CD4-positive, CD25-positive, alpha-beta regulatory T cell (primary cell): ENCODE measurements around the gene LARP4. TPM values are rescaled to one million over a fixed set of nuclear protein-coding genes. Genes with fewer than 3 reads are reported as not detected.
"Not testable (repeated sequence)": the region's sequence is repeated elsewhere in the genome, so short reads cannot be mapped to it uniquely, and the experiment has no call there.

Experiments used
- ATAC-seq, 2 donors: fragments of 150-1000 bp; cut with Tn5 transposase; one replicate each; pipeline ENCODE4 v1.10.0; 2021; ENCODE audit warnings: low read depth in 2 of 2, moderate number of reproducible peaks in 2 of 2, moderate library complexity in 1 of 2
- DNase-seq, 3 donors: peaks; one replicate each; pipeline versions ENCODE4 v3.0.0 to v3.0.0-alpha.2; 2012 to 2022; ENCODE audit warnings: mixed read lengths in 1 of 3
- H3K27ac ChIP-seq: one replicate; pipeline ENCODE4 v1.7.0; 2013; ENCODE audit warnings: mild to moderate bottlenecking, low read length; ENCODE audit not compliant: insufficient read depth, poor library complexity, severe bottlenecking
- H3K27me3 ChIP-seq: one replicate; pipeline ENCODE4 v1.7.0; 2013; ENCODE audit warnings: low read length; ENCODE audit not compliant: control insufficient read depth, insufficient read depth
- H3K36me3 ChIP-seq: one replicate; pipeline ENCODE4 v1.7.0; 2013; ENCODE audit warnings: mild to moderate bottlenecking, low read length, moderate library complexity; ENCODE audit not compliant: control insufficient read depth, insufficient read depth
- H3K4me1 ChIP-seq: 2 replicates; pipeline ENCODE4 v1.7.0; 2013; ENCODE audit warnings: mild to moderate bottlenecking, low read length; ENCODE audit not compliant: insufficient read depth, control insufficient read depth, poor library complexity, severe bottlenecking
- H3K4me3 ChIP-seq: one replicate; pipeline ENCODE4 v1.7.0; 2013; ENCODE audit warnings: low read depth, mild to moderate bottlenecking, low read length, moderate library complexity
- H3K9me3 ChIP-seq, 2 experiments: 1 replicate in 1 of 2; 2 replicates in 1 of 2; pipeline ENCODE4 v1.7.0; 2013; ENCODE audit warnings: low read length in 2 of 2, mild to moderate bottlenecking in 1 of 2, moderate library complexity in 1 of 2; ENCODE audit not compliant: control insufficient read depth in 2 of 2
- H3K27ac Mint-ChIP-seq, 3 donors: one replicate each; pipeline ENCODE4 v1.8.0; 2020 to 2022; ENCODE audit warnings: mild to moderate bottlenecking in 3 of 3, mixed read lengths in 3 of 3, moderate library complexity in 2 of 3
- H3K27me3 Mint-ChIP-seq: one replicate; pipeline ENCODE4 v1.8.0; 2022; ENCODE audit warnings: mild to moderate bottlenecking, mixed read lengths
- H3K36me3 Mint-ChIP-seq: one replicate; pipeline ENCODE4 v1.8.0; 2020; ENCODE audit warnings: mixed read lengths
- H3K4me1 Mint-ChIP-seq, 4 donors: one replicate each; pipeline ENCODE4 v1.8.0; 2020 to 2022; ENCODE audit warnings: mixed read lengths in 4 of 4, mild to moderate bottlenecking in 1 of 4
- H3K4me3 Mint-ChIP-seq, 4 donors: one replicate each; pipeline ENCODE4 v1.8.0; 2020 to 2022; ENCODE audit warnings: mild to moderate bottlenecking in 4 of 4, mixed read lengths in 4 of 4, moderate library complexity in 3 of 4
- H3K9me3 Mint-ChIP-seq, 7 donors: one replicate each; pipeline ENCODE4 v1.8.0; 2020 to 2022; ENCODE audit warnings: mixed read lengths in 7 of 7, mild to moderate bottlenecking in 3 of 7, moderate library complexity in 2 of 7
- polyA plus RNA-seq, 4 donors: library from polyadenylated mRNA; unstranded; fragments of 300-500 nt; fragmentation: Illumina TruSeq; gene quantifications; one replicate each; pipeline ENCODE4 v1.2.3, GENCODE V29; 2021
- total RNA-seq: library from RNA; stranded (reverse); gene quantifications from one replicate; pipeline ENCODE4 v1.2.3, GENCODE V29; 2022

LARP4 gene
- total and polyA plus RNA-seq, 5 donors from 2014 or later = 13.7 to 35.1 (median 16.1) TPM

DNA sequence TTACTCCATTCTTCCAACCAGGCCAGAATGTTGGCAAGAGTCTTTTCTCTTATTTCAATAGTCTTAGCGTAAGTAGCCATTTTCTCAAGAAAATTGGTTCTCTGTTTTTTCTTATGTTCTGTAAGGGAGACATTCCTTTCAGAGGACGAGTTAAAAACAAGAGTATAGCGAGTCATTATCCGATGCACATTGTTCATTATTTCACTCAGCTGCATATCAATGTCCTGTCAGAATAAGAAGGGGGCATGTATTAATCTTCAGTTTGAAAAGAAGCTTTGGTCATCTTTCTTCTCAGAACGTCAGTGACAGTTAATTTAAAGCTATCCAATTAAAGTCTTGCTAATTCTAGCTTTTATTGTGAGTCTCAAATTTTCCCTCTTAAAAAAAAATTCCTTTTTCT lies 37.5 kb upstream of the LARP4 start:
- Histone ChIP-seq H3K4me1 (no peaks in the 10 kb centered on the region), H3K27ac (no peak overlapping the region), H3K9me3 (no peaks in the 10 kb centered on the region), H3K4me3 (no peak overlapping the region), H3K36me3 (no peaks in the 10 kb centered on the region), H3K27me3 (no peaks in the 10 kb centered on the region)
- H3K36me3 Mint-ChIP-seq = no peaks in the 10 kb centered on the region
- H3K4me1 Mint-ChIP-seq = no peaks in the 10 kb centered on the region
- no peak for ATAC-seq
- no peaks in the 10 kb centered on the region for H3K9me3 Mint-ChIP-seq
- peaks cover 16% of the 10 kb centered on the region for H3K27me3 Mint-ChIP-seq
- H3K27ac Mint-ChIP-seq = no peak overlapping the region
- no peak overlapping the region for H3K4me3 Mint-ChIP-seq
- no peak for DNase-seq

DNA sequence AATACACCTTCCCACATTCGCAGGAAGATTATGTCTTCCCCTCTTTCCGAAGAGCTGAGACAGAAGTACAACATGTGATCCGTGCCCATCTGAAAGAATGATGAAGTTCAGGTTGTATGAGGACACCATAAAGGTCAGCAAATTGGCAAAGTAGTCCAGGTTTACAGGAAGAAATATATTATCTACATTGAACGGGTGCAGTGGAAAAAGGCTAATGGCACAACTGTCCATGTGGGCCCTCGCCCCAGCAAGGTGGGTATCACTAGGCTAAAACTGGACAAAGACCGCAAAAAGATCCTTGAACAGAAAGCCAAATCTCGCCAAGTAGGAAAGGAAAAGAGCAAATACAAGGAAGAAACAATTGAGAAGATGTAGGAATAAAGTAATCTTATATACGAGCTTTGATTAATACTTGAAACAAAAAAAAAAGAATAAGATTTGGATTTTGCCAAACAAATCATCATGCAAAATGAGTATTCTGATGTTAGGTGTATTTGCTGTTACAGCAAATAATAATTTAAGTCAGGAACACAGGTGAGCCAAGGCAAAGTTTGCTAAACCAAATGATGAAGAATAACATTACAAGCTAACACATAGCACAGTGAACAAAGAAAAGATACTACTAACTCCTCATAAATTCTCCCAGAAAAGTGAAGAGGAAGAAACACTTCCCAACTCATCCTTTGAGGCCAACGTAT lies 34.8 kb upstream of the LARP4 start:
- no peaks in the 10 kb centered on the region for H3K36me3 Mint-ChIP-seq
- DNase-seq (no peak), ATAC-seq (no peak)
- Histone ChIP-seq H3K27ac (no peak overlapping the region), H3K27me3 (no peaks in the 10 kb centered on the region), H3K4me3 (no peak overlapping the region), H3K9me3 (no peaks in the 10 kb centered on the region), H3K36me3 (no peaks in the 10 kb centered on the region), H3K4me1 (no peaks in the 10 kb centered on the region)
- peak overlapping the region in 1 of 3 donors; percentile 44 for H3K27ac Mint-ChIP-seq
- no peaks in the 10 kb centered on the region for H3K9me3 Mint-ChIP-seq
- H3K4me1 Mint-ChIP-seq = no peaks in the 10 kb centered on the region
- H3K4me3 Mint-ChIP-seq = no peak overlapping the region
- peaks cover 20% of the 10 kb centered on the region for H3K27me3 Mint-ChIP-seq

DNA sequence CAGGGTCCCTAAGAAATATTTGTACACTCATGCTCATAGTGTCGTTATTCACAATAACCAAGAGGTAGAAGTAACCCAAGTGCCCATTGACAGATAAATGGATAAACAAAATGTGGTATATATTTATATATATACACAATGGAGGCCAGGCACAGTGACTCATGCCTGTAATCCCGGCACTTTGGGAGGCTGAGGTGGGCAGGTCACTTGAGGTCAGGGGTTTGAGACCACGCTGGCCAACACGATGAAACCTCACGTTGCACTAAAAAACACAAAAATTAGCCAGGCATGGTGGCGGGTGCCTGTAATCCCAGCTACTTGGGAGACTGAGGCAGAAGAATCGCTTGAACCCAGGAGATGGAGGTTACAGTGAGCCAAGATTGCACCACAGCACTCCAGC lies 30.0 kb upstream of the LARP4 start:
- H3K4me3 ChIP-seq, H3K9me3 Mint-ChIP-seq, H3K27ac ChIP-seq, H3K4me1 ChIP-seq, ATAC-seq, H3K4me3 Mint-ChIP-seq, H3K27me3 ChIP-seq, H3K4me1 Mint-ChIP-seq, H3K27ac Mint-ChIP-seq, DNase-seq, H3K36me3 Mint-ChIP-seq, H3K9me3 ChIP-seq, H3K36me3 ChIP-seq: not testable (repeated sequence)
- peaks cover 14% of the 10 kb centered on the region for H3K27me3 Mint-ChIP-seq

DNA sequence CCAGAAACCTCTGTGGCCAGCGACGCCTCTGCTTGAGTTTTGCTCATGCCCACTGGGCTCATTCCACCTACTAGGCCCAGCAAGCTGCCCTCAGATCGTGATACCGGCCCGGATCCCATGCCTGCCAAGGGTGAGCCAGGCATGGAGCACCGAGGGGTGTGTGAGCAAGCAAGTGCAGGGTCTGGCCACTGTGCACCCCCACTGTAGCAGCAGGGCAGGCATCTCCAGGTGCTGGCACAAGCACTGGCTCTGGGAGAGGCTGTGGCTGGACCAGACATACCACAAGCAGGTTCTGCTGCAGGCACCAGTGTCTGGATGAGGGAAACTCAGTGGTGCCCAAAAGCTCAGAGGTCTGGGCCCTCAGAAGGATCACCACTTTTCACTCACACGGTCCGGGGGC lies 24.9 kb upstream of the LARP4 start:
- H3K36me3 Mint-ChIP-seq = no peaks in the 10 kb centered on the region
- no peaks in the 10 kb centered on the region for H3K27me3 ChIP-seq
- H3K4me3 ChIP-seq = no peak overlapping the region
- no peak for ATAC-seq
- H3K9me3 ChIP-seq = no peaks in the 10 kb centered on the region
- H3K9me3 Mint-ChIP-seq = no peaks in the 10 kb centered on the region
- H3K27me3 Mint-ChIP-seq = peaks cover 2% of the 10 kb centered on the region
- no peak overlapping the region for H3K4me3 Mint-ChIP-seq
- H3K27ac ChIP-seq = no peak overlapping the region
- no peaks in the 10 kb centered on the region for H3K4me1 Mint-ChIP-seq
- no peak for DNase-seq
- H3K27ac Mint-ChIP-seq = no peak overlapping the region
- H3K4me1 ChIP-seq = no peaks in the 10 kb centered on the region
- H3K36me3 ChIP-seq = no peaks in the 10 kb centered on the region

DNA sequence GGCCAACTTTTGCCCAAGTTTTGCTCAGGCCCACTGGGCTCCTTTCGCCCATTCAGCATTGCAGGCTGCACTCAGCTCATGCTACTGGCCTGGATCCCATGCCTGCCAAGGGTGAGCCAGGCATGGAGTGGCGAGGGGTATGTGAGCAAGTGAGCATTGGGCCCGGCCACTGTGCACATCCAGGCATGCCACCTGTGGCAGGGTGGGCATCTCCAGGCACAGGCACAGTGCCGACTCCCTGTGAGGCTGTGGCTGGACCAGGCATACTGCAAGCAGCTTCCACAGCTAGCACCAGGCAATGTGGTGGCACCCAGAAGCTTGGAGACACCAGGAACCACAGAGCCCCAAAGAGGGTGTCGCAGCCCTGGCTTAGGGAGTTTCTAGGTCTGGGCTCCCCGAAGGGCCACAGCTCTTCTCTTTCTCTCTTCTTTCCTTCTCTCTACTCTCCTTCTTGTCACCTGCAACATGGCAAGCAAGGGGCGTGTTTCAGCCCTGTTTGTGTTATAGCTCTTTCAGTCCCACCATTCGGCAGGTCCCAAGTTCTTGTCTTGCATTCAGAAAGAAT lies 19.8 kb upstream of the LARP4 start:
- ATAC-seq = no peak

DNA sequence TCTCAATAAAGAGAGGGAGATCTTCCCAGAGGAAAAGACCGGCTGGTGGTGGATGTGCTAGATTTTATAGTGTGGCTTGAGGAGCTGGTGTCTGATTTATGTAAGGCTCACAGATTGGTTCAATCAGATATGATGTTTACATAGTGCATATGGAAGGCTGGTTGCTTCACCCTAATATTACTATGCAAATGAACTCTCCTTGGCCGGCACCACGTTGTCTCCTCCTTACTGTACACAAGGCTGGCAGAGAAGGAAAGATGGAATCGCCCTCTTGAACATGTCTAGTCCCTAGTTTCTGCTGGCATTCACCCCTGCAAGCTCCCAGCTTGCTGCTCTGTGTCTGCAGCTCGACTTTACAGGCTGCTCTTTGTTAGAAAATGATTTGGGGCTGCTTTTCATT lies 13.2 kb upstream of the LARP4 start:
- no peak for ATAC-seq
- Histone ChIP-seq H3K4me1 (no peaks in the 10 kb centered on the region), H3K27me3 (no peaks in the 10 kb centered on the region), H3K27ac (no peak overlapping the region), H3K4me3 (no peak overlapping the region), H3K36me3 (no peaks in the 10 kb centered on the region), H3K9me3 (no peaks in the 10 kb centered on the region)
- Mint-ChIP-seq H3K27ac (no peak overlapping the region), H3K4me3 (no peak overlapping the region), H3K4me1 (no peaks in the 10 kb centered on the region), H3K9me3 (no peaks in the 10 kb centered on the region), H3K27me3 (peaks cover 17% of the 10 kb centered on the region), H3K36me3 (no peaks in the 10 kb centered on the region)
- DNase-seq = no peak

More for the DNA sequence above, 19.8 kb upstream of the LARP4 start:
- H3K27me3 ChIP-seq = no peaks in the 10 kb centered on the region
- no peaks in the 10 kb centered on the region for H3K36me3 Mint-ChIP-seq
- H3K9me3 ChIP-seq = no peaks in the 10 kb centered on the region
- no peaks in the 10 kb centered on the region for H3K4me1 ChIP-seq
- no peak overlapping the region for H3K4me3 Mint-ChIP-seq
- H3K27ac Mint-ChIP-seq = no peak overlapping the region
- no peak overlapping the region for H3K4me3 ChIP-seq
- peaks cover 4% of the 10 kb centered on the region for H3K27me3 Mint-ChIP-seq
- H3K36me3 ChIP-seq = no peaks in the 10 kb centered on the region
- H3K27ac ChIP-seq = no peak overlapping the region
- no peaks in the 10 kb centered on the region for H3K9me3 Mint-ChIP-seq
- no peak for DNase-seq
- H3K4me1 Mint-ChIP-seq = no peaks in the 10 kb centered on the region

DNA sequence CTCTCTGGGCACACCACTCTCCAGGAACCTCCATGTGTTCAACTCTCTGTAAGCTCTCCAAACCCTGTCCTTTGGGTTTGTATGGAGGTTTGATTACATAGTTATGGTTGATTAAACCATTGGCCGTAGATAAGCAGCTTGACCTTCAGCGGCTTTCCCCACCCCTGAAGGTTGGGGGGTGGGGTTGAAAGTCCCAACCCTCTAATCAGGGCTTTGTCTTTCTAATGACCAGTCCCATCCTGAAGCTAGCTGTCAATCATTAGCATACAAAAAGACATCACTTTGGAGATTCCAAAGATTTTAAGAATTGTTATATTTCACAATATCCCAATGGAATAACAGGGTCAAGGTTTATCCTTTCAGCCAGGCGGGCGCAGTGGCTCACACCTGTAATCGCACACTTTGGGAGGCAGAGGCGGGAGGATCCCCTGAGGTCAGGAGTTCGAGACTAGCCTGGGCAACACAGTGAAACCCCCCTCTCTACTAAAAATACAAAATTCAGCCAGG lies 12.7 kb upstream of the LARP4 start:
- Histone ChIP-seq H3K4me3 (no peak overlapping the region), H3K4me1 (no peaks in the 10 kb centered on the region), H3K36me3 (no peaks in the 10 kb centered on the region), H3K9me3 (no peaks in the 10 kb centered on the region), H3K27me3 (no peaks in the 10 kb centered on the region), H3K27ac (no peak overlapping the region)
- Mint-ChIP-seq H3K27ac (no peak overlapping the region), H3K9me3 (no peaks in the 10 kb centered on the region), H3K4me3 (no peak overlapping the region), H3K4me1 (no peaks in the 10 kb centered on the region), H3K36me3 (no peaks in the 10 kb centered on the region), H3K27me3 (peaks cover 17% of the 10 kb centered on the region)
- DNase-seq = no peak
- ATAC-seq = no peak

DNA sequence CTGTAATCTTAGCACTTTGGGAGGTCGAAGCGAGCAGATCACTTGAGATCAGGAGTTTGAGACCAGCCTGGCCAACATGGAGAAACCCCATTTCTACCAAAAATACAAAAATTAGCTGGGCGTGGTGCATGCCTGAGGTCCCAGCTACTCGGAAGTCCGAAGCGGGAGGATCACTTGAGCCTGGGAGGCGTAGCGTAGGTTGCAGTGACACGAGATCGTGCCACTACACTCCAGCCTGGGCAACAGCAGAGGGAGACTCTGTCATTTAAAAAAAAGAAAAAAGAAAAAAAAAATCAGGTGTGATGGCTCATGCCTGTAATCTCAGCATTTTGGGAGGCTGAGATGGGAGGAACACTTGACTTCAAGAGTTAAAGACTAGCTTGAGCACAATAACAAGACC lies 11.9 kb upstream of the LARP4 start:
- H3K4me1 Mint-ChIP-seq, H3K9me3 Mint-ChIP-seq, H3K36me3 ChIP-seq, H3K4me3 Mint-ChIP-seq, H3K27ac ChIP-seq, H3K36me3 Mint-ChIP-seq, H3K9me3 ChIP-seq, H3K4me3 ChIP-seq, H3K4me1 ChIP-seq, DNase-seq, ATAC-seq, H3K27ac Mint-ChIP-seq, H3K27me3 ChIP-seq: not testable (repeated sequence)
- H3K27me3 Mint-ChIP-seq = peaks cover 17% of the 10 kb centered on the region
